Stimulated activated CD4-positive, alpha-beta T cell treated with anti-CD3 and anti-CD28 coated beads, Interleukin-1b, Interleukin-23, amount 100 ng/mL, for 4 hours (primary cell): ENCODE results near the gene SEC16B.

Experiments used
- DNase-seq, 2 donors: peaks; one replicate each; pipeline ENCODE4 v3.0.0-alpha.2; 2020; ENCODE audit warnings: low read depth in 2 of 2

Gene SEC16B

DNA sequence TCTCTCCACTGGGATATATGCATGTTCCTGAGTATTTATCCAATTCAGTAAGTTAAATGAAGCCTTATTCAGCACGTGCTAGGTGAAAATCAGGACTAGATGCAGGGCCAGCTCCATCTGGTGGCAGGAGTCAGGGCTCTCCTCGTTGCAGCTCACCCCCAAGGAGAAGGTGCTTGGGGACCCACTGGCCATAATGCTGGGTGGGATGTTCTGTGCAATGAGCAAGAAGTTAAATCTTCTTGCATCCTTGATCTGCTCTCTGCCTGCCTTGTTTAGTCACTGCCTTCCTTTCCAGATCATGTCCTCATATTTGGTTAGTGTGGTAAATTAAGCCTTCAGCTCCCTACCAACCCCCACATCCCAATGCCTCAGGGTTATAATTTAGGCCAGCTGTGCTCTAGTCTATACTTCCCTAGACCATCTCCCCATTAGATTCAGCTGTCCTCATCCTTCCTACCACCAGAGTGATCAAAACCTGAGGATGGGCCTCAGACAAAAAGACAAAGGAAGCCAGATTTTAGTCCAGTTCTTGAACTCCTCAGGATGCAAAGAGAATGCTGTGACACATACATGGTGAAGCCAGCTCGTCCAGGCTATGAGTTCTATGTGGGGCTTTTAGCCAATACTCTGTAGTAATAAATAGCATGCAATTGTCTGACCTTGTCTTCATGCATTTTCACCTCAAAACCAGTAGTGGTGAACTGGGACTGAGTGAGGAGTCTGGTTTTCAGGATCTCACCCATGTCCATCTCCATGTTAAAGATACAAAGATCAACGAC lies 55.9 kb downstream of the SEC16B start:
- no peak for DNase-seq

DNA sequence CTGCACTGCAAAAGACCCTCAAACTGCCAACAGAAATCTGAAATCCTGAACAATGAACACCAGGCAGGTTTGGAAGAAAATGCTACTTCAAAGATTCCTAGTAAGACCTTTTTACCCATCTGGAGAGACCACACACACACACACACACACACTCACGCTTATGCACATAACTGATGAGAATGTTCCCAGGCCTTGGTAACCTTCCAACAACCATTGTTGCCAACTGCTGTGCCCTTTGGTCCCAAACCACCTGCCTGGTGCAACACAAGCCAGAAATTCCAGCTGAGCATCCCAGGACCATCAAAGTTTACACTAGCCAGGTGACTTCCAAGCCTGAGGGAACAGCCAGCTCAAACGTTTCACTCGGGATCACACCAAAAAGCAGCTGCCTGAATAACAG lies 56.9 kb downstream of the SEC16B start:
- no peak for DNase-seq

DNA sequence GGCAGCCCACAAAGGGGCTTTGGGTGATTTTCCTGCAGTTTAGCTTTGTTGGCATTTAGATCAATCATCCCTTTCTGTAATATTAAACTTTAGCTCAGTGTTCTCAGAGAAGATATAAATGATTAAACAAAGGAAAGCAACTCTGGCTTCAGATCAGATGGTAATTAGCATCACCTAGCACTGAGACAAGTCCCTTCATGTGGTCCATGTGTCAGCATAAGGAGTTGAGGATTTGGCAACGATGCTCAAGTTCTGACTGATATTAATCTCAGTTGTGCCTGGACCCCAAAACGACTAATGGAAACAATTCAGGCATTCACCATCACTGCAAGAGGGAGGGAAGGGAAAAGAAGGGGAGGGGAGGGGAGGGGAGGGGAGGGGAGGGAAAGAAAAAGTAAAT lies 60.4 kb downstream of the SEC16B start:
- DNase-seq: no peak

DNA sequence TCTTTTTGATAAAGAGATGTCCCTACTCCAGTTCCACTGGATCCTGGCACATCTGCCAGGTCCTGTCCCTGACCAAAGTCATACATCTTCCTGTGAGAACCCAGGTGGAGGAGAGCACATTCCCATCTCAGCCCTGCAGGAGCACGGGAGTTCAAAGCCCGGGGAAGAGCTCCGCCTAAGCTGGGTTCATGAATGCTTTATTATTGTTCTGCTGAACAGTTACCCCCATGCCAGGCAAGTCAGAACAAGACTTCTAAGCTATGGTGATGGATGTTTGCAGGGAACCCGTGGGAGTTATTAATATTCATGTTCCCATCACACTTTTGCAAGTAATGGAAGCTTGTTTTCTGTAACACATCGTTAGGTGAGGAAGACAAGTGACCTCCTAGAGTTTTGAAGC lies 62.9 kb downstream of the SEC16B start:
- DNase-seq: no peak

DNA sequence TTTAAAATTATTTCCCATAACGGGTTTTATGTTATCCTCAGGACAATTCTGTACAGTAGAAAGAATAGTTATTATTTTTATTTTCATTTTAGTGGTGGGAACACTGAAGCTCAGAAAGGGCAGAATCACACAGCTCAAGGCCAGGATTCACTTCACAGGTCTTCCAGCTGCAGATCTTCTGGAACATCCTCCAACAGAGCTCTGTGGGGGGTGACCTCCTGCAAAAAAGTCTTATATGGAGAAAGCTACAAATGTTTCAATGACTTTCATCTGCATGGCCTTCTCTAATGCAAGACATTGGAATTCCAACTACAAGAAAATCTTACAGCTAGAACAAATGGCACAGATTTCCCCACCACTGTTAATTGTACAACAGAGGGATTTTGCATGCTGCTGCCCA lies 64.2 kb downstream of the SEC16B start:
- DNase-seq: no peak

DNA sequence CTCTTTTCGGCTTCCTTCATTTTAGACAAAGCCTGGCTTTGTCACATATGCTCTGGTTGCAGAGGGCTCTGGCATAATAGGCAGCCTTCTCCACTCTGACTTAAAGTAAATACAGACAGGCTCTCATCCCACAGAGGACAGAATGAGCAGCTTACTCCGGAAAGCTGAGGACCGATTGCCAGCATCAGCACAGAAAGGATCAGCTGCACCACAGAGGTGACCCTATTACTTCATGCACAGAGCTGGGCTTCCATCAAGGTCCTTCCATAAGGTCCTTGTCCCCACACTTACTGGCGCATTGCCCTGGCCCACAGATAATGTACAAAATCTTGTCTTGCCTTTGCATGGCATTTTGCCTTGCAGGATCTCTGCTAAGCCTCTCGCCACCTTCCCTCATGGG lies 67.6 kb downstream of the SEC16B start:
- DNase-seq: no peak

DNA sequence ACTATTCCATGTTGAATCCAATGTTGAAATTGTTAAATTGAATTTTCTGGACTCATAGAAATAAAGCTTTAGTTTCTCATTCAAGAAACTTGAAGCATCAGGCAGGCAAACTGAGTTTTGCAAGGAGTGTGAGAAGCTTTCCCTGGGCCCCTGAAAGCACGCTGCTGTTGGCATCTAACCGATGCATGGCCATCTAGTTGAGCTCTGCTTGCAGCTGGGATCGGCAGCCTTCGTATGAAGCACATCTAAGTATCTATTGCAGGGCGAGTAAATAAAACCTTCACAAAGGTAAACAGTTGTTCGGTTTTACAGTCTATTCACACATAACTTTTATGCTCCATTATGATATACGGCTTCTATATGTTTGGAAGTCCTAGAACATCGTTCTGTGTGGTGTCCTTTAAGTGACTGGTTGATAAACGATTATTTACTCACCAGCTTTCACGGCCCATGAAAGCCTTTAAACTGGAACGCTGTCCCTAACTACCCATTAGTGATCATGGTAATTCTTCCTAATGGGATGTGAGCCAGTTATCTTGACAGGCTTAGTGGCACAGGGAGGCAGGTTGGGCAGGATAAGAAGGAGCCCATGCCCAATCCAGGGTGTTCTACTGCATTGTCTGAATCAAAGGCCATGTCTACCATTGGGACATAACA lies 71.7 kb downstream of the SEC16B start:
- no peak for DNase-seq

DNA sequence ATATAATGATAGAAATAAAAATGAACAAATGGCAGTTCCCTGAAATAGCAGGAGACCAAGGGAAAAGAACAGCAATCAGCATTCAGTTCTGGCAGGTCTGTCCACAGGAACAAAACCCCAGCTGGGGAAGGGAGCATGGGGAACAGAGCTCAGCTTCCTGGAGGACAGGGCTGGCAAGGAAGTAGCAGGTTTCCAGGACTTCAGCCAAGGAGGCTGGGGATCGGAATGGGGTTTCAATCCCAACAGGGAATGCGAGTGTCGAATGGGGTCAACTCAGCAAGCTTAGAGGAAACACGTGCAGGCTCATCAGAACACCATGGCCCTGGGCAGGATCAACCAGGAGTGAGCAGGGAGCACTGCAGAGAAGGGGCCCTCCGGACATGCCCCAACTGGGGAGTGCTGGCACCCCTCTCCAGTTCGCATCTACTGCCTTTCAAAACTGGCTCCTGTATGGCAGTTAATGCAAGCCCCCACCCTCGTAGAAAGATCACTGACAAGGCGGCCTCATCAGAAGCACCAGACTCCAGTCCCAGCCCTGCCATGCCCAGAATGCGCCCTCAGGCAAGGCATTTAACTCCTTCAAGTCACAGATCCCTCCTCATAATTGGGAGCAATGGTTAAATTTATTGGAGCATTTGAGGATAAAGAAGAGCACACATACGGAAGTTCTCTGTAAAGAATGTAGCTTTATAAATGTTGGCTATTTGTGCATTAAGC lies 72.4 kb downstream of the SEC16B start:
- no peak for DNase-seq
